Measurements from ENCODE around the gene PKP2. TPM values are rescaled to one million over a fixed set of nuclear protein-coding genes. Genes with fewer than 3 reads are reported as not detected.

The PKP2 gene
- total RNA-seq, 2 donors from 2014 or later = 130 to 187 TPM

DNA sequence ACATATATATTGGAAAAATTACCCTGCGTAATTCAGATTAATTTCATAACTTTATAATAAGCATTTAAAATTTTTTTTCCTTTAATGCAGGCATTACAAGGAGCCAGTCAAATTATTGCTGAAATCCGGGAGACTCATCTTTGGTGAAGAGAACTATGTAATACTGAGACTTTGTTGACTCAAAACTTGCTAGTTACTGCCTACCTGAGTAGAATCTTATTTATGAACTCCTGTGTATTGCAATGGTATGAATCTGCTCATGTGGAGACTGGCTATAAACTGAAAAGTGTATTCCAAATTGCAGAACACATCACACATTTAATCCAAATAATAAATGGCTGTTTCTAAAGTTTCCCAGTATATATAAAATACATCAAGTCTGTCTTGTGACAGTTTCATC, 153.3 kb downstream of the PKP2 start:
- no peaks in the 10 kb centered on the region for H3K9me3 ChIP-seq
- H3K27me3 ChIP-seq = no peaks in the 10 kb centered on the region
- TF ChIP-seq CTCF (IDR thresholded peaks at IDR 0.05) = no peak
- intact Hi-C loops (cut with DNase I) = no loop called here
- H3K36me3 ChIP-seq = peaks cover 6% of the 10 kb centered on the region
- H3K4me1 ChIP-seq = no peaks in the 10 kb centered on the region
- H3K9ac ChIP-seq (ENCODE audit: low read depth in 2 of 2, low read length in 2 of 2) = no peak overlapping the region
- no peak overlapping the region for H3K27ac ChIP-seq
- H3K4me3 ChIP-seq = no peak overlapping the region
- DNase-seq = no peak

DNA sequence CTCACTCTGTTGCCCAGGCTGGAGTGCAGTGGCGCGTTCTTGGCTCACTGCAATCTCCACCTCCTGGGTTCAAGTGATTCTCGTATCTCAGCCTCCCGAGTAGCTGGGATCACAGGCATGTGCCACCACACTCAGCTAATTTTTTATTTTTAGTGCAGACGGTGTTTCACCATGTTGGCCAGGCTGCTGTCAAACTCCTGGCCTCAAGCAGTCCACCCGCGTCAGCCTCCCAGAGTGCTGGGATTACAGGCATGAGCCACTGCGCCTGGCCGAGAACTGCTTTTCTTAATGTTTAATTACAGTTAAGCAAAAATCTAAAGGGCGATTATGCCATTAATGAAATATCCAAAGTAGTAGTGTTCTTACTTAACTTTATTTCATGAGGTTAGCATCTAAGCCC, 154.4 kb downstream of the PKP2 start:
- Histone ChIP-seq H3K4me1 (no peaks in the 10 kb centered on the region), H3K9ac (ENCODE audit: low read depth in 2 of 2, low read length in 2 of 2) (no peak overlapping the region), H3K36me3 (peaks cover 6% of the 10 kb centered on the region), H3K4me3 (no peak overlapping the region), H3K27ac (no peak overlapping the region), H3K27me3 (no peaks in the 10 kb centered on the region), H3K9me3 (no peaks in the 10 kb centered on the region)
- no peak for TF ChIP-seq CTCF (IDR thresholded peaks at IDR 0.05)
- intact Hi-C loops (cut with DNase I) = no loop called here
- DNase-seq = no peak

Other genes starting within 250 kb of the PKP2 start
- 10 to 100 TPM; 45.0 to 55.6 TPM for gene DNM1L, start 217.5 kb downstream of the PKP2 start, total RNA-seq
- gene YARS2, start 140.9 kb downstream of the PKP2 start, total RNA-seq = 10 to 100 TPM; 14.1 to 28.0 TPM

All from colonic mucosa (tissue), 4 donors.